Measurements from ENCODE around the gene NSUN4. TPM values are rescaled to one million over a fixed set of nuclear protein-coding genes. Genes with fewer than 3 reads are reported as not detected.

Gene NSUN4
- total and polyA plus RNA-seq, 9 of the 15 experiments (the other 6 are each of a cell fraction or from before 2014, with no cell fraction given), result 33.4 to 60.2 (median 46.3) TPM

GRCh38 chr1:46303038-46303871, 37.4 kb upstream of the NSUN4 start, which contains the start of the genes LRRC41 and UQCRH (continued):
- TF ChIP-seq, protein P1, sequence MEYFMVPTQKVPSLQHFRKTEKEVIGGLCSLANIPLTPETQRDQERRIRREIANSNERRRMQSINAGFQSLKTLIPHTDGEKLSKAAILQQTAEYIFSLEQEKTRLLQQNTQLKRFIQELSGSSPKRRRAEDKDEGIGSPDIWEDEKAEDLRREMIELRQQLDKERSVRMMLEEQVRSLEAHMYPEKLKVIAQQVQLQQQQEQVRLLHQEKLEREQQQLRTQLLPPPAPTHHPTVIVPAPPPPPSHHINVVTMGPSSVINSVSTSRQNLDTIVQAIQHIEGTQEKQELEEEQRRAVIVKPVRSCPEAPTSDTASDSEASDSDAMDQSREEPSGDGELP (CRISPR knock-in tag; IDR thresholded peaks at IDR 0.05; ENCODE audit: borderline replicate concordance), result peak; percentile 93
- TF ChIP-seq PKNOX1 (IDR thresholded peaks at IDR 0.05) (peak; percentile 79), CHD4 (IDR thresholded peaks at IDR 0.05; ENCODE audit: insufficient read depth, insufficient replicate concordance, low read depth, low read length, poor library complexity, severe bottlenecking) (no peak), MAFG (tag; conservative IDR thresholded peaks at IDR 0.05) (peak; percentile 54), YY1 (IDR thresholded peaks at IDR 0.05; ENCODE audit: borderline replicate concordance in 1 of 3, control insufficient read depth in 1 of 3, extremely low read depth in 1 of 3, insufficient read depth in 3 of 3, insufficient read length in 1 of 3, insufficient replicate concordance in 2 of 3, low read depth in 1 of 3, low read length in 2 of 3) (peak; percentile 99 to 100 (median 100)), U2AF2 (optimal IDR thresholded peaks at IDR 0.05; ENCODE audit: low read depth, low read length) (no peak), STAG1 (CRISPR knock-in tag; IDR thresholded peaks at IDR 0.05; ENCODE audit: borderline replicate concordance) (no peak), BRD9 (IDR thresholded peaks at IDR 0.05; ENCODE audit: low read depth, partially characterized antibody) (peak; percentile 86), TARDBP (IDR thresholded peaks at IDR 0.05) (peak; percentile 80; the same call in 1 of the 2 replicates), GABPB2 (CRISPR knock-in tag; conservative IDR thresholded peaks at IDR 0.05) (no peak), CC2D1A (IDR thresholded peaks at IDR 0.05) (no peak; the same call in 1 of the 2 replicates), ZBTB33 (CRISPR knock-in tag; IDR thresholded peaks at IDR 0.05) (peak; percentile 31), SMARCB1 (IDR thresholded peaks at IDR 0.05; ENCODE audit: insufficient read length, low read depth) (no peak)
- TF ChIP-seq, protein P2, sequence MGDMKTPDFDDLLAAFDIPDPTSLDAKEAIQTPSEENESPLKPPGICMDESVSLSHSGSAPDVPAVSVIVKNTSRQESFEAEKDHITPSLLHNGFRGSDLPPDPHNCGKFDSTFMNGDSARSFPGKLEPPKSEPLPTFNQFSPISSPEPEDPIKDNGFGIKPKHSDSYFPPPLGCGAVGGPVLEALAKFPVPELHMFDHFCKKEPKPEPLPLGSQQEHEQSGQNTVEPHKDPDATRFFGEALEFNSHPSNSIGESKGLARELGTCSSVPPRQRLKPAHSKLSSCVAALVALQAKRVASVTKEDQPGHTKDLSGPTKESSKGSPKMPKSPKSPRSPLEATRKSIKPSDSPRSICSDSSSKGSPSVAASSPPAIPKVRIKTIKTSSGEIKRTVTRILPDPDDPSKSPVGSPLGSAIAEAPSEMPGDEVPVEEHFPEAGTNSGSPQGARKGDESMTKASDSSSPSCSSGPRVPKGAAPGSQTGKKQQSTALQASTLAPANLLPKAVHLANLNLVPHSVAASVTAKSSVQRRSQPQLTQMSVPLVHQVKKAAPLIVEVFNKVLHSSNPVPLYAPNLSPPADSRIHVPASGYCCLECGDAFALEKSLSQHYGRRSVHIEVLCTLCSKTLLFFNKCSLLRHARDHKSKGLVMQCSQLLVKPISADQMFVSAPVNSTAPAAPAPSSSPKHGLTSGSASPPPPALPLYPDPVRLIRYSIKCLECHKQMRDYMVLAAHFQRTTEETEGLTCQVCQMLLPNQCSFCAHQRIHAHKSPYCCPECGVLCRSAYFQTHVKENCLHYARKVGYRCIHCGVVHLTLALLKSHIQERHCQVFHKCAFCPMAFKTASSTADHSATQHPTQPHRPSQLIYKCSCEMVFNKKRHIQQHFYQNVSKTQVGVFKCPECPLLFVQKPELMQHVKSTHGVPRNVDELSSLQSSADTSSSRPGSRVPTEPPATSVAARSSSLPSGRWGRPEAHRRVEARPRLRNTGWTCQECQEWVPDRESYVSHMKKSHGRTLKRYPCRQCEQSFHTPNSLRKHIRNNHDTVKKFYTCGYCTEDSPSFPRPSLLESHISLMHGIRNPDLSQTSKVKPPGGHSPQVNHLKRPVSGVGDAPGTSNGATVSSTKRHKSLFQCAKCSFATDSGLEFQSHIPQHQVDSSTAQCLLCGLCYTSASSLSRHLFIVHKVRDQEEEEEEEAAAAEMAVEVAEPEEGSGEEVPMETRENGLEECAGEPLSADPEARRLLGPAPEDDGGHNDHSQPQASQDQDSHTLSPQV (IDR thresholded peaks at IDR 0.05), result no peak
- TF ChIP-seq, protein P3, sequence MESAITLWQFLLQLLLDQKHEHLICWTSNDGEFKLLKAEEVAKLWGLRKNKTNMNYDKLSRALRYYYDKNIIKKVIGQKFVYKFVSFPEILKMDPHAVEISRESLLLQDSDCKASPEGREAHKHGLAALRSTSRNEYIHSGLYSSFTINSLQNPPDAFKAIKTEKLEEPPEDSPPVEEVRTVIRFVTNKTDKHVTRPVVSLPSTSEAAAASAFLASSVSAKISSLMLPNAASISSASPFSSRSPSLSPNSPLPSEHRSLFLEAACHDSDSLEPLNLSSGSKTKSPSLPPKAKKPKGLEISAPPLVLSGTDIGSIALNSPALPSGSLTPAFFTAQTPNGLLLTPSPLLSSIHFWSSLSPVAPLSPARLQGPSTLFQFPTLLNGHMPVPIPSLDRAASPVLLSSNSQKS (CRISPR knock-in tag; IDR thresholded peaks at IDR 0.05), result no peak
